ENCODE measurements around the gene ARID4B.
A peak's percentile ranks its signal among the peaks of the same experiment; 100 is the strongest.
"Not testable (repeated sequence)": the region's sequence is repeated elsewhere in the genome, so short reads cannot be mapped to it uniquely, and the experiment has no call there.

Gene ARID4B

GRCh38 chr1:235225299-235225698 lies 102.7 kb downstream of the ARID4B start:
- DNase-seq (ENCODE audit: low spot score) = no peak

DNA sequence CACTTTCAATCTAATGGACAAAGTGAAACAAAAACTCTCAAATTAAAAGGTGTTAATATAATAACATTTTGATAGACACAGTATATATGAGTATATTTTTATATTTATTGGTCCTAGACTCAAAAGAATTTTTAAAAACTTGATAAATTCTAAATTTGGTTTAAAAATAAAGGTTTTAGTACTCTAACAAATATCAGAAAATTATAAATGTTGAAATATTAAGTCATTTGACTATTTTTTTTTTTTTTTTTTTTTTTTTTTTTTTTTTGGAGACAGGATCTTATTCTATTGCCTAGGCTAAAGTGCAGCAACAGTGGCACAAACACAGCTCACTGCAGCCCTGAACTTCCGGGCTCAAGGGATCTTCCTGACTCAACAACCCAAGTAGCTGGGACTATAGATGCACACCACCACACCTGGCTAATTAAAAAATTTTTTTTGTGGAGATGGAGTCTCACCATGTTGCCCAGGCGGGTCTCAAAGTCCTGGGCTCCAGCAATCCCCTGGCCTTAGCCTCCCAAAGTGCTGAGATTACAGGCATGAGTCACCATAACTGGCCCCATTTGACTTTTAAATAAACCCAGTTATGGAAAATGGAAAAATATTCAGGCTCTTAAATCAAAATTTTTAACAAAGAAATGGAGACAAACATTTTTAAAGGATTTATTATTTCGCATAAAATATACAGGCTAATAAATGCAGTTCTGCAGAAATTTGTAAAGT lies 106.2 kb downstream of the ARID4B start:
- DNase-seq (ENCODE audit: low spot score) = no peak

GRCh38 chr1:235215453-235215852 lies 112.5 kb downstream of the ARID4B start:
- DNase-seq (ENCODE audit: low spot score) = no peak

- DNase-seq (ENCODE audit: low spot score) = not testable (repeated sequence)
These were observed 113.0 kb downstream of the ARID4B start for GRCh38 chr1:235214962-235215361.

DNA sequence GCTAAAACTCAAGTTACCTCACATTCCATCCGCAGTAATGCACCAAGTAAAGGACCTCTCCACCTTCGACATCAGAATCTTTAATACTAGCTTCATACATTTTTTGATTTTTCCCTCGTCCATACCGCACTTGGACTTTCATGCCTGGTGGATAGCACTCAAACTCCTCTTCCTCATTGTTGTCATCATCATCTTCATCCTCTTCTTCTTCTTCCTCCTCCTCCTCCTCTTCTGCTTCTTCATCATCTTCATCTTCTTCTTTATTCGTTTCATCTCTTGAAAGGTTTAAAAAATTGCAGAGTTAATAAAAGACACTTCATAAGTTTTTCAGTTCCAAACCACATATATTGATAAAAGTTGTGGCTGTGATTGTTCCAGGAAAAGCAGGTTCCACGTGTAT lies 114.2 kb downstream of the ARID4B start:
- DNase-seq (ENCODE audit: low spot score) = no peak

DNA sequence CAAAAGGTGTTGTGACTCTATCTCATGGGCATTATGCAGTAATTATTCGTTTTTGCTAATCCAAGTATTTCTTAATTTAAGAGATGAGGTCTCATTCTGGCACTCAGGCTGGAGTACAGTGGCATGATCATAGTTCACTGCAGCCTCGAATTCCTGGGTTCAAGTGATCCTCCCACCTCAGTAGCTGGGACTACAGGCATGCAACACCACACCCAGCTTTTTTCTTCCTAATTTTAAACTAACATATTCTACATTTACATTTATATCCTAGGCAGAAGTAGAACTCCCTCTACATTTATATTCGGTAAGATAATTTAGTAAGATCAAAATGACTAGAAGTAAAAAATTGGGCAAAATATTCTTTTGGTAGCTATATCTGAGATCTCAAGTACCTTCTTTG lies 116.5 kb downstream of the ARID4B start:
- no peak for DNase-seq (ENCODE audit: low spot score)

- DNase-seq (ENCODE audit: low spot score) = no peak
These were observed 120.8 kb downstream of the ARID4B start for GRCh38 chr1:235207209-235207565.

- DNase-seq (ENCODE audit: low spot score) = no peak
These were observed 121.3 kb downstream of the ARID4B start for GRCh38 chr1:235206533-235207208.

GRCh38 chr1:235205687-235206086 lies 122.3 kb downstream of the ARID4B start:
- DNase-seq (ENCODE audit: low spot score) = no peak

DNA sequence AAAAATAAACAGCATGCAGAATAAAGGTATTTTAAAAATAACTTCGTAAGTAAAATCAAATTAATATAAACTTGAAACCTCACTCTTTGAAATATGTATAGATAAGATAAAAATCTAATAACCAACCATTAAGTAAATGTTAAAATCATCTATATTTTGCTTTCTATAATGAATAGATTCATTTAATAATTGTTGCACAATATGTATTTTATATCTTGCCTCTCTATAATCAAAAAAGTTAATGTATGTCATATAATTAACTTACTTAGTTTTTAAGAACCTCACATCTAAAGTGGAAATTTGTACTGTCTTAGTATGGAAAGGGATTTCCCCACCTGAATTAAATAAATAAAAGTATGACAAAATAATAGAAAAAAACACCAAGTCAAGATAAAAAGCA lies 124.6 kb downstream of the ARID4B start:
- DNase-seq (ENCODE audit: low spot score) = no peak

GRCh38 chr1:235202447-235202846 lies 125.5 kb downstream of the ARID4B start:
- not testable (repeated sequence) for DNase-seq (ENCODE audit: low spot score)

- DNase-seq (ENCODE audit: low spot score) = peak; percentile 48
These were observed 128.5 kb downstream of the ARID4B start for GRCh38 chr1:235199441-235199840.

DNA sequence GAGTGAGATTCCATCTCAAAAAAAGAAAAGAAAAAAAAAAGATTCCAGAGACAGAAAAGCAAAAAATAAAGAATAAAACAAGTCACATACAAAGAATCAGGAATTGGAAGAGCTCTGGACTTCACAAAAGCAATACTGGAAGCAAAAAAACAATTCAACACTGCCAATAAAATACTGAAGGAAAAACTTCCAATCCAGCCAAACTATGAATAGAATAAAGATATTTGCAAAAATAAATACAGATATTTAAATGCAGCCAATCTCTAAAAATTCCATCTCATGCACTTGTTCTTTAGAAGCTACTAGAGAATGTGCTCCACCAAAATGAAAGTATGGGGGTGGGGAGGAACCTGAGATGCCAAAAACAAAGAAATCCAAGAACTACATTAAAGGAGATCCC lies 137.5 kb downstream of the ARID4B start:
- no peak for DNase-seq (ENCODE audit: low spot score)

DNA sequence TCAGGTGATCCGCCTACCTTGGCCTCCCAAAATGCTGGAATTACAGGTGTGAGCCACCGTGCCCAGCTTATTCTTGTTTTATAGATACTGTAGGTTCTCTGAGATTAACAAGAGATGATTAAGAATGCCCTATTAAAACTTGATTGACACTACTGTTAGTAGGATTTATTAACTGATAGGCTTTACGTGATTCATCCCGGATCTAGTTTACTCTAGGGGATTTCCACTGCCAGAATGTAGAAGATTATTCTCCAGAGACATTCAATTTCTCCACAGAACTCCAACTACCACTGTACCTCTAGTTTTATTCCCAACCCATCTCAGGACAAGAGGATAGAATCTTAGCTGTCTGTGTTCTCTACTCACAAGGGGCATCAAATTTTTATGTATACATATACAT lies 140.7 kb downstream of the ARID4B start:
- DNase-seq (ENCODE audit: low spot score) = no peak

DNA sequence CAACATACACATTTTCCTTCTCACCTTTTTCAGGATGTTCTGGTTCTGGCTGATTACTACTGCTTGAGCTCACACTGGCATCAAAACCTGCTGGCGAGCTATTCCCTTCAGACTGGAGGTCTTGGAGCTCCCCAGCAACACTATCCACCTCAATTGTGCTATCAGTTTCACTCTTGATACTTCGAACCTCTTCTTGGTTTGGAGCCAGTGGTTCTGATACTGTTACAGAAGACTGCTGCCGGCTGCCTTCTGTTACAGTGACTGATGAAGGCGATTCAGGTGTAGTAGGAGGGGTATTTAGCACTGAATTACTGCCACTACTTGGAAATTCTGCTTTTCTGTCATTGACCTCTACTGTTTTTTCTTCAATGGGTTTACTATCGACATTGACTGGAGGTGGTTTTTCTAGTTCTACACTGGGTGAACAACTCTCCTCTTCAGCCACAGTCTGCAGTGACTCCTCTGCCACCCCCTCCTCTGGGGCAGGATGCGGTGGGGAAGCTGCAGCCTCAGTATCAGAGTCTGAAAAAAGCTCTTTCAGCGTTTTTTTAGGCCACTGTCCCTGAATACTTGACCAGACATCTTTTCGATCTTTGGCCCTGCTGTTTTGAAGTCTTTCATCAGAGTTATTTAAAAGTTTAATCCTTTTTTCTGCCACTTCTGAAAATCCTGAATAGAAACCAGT lies 146.3 kb downstream of the ARID4B start:
- no peak for DNase-seq (ENCODE audit: low spot score)

GRCh38 chr1:235180916-235181460 lies 147.0 kb downstream of the ARID4B start:
- no peak for DNase-seq (ENCODE audit: low spot score)

GRCh38 chr1:235176486-235176885 lies 151.5 kb downstream of the ARID4B start:
- no peak for DNase-seq (ENCODE audit: low spot score)

DNA sequence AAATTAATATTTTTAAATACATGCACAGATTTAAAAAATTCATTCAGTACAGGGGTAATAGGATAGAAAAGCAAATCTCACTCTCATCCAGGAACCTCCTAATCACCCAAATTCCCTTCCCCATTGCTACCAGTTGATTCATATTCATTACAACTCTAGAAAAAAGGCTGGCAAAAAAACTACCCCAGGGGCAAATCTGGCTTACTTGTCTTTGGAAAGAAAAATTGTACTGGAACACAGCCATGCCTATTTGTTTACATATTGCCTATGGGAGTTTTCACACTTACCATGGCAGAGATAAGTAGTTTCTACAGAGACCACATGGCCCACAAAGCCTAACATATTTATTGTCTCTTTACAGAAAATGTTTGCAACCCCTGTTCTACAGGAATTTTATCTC lies 158.0 kb downstream of the ARID4B start:
- DNase-seq (ENCODE audit: low spot score) = no peak

DNA sequence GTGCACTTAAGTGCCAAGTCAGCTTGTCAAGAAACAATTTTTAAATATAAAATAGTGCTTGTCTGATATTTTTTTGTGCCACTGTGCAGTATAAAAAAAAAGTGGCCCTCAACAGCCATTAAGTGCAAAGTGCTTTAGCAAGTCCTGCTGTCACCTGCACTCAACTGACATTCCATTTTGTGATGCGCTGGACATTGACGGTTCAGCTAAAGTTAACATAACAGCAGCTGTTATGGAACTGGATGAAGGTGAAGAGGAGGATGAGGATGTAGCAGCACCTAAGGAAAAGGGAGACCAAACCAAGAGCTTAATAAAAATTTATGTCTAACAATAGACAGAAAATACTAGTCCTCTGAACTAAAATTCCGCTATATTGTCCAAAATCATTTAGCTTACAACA lies 159.6 kb downstream of the ARID4B start:
- DNase-seq (ENCODE audit: low spot score) = no peak

DNA sequence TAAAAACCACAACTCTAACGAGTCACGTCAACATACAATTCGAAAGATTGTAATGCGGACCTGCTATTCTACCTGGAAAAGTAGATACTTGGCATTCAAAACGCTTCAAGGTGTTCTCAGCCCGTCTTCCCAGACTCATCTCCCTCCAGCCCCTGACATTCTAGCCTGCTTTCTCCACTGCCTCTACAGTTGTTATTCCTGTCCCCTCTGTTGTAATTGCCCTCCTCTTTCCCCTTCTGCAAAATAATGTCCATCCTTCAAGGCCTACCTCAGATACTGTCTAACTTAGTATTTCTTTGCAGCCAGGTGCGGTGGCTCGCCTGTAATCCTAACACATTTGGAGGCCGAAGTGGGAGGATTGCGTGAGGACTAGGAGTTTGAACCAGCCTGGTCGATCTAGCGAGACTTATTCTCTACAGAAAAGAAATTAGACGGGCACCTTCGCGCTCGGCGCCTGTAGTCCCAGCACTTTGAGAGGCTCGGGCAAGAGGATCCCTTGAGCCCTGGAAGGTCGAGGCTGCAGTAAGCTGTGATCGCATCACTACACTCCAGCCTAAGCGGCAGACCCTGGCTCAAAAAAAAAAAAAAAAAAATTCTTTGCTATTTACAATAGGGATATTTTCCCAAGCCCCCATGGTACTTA lies 166.2 kb downstream of the ARID4B start:
- DNase-seq (ENCODE audit: low spot score) = no peak

GRCh38 chr1:235160957-235161684 lies 166.9 kb downstream of the ARID4B start, which contains the start of gene RBM34:
RBM34 (minus strand) TSS chr1:235161250; CDS start chr1:235161226, 24 bp downstream.
- DNase-seq (ENCODE audit: low spot score) = peak; percentile 90
